Omental fat pad (tissue), 4 donors: ENCODE measurements around the gene NPHP1. TPM values are rescaled to one million over a fixed set of nuclear protein-coding genes. Genes with fewer than 3 reads are reported as not detected.
"Not testable (repeated sequence)": the region's sequence is repeated elsewhere in the genome, so short reads cannot be mapped to it uniquely, and the experiment has no call there.

Experiments
- ATAC-seq: fragments of 150-250 bp; one replicate; pipeline ENCODE4 v1.9.1; 2016; ENCODE audit warnings: mild to moderate bottlenecking, moderate library complexity; ENCODE audit not compliant: low FRiP score
- DNase-seq: peaks from one replicate; pipeline ENCODE4 v3.0.0-alpha.2; 2019; ENCODE audit warnings: low spot score
- small RNA-seq: library from RNA; depleted of rRNA; stranded (forward); fragments of <200 nt; gene quantifications from one replicate; pipeline ENCODE3, GENCODE V24; 2016
- total RNA-seq, 4 donors: library from RNA; depleted of rRNA; stranded (reverse); fragments of >200 nt; gene quantifications; one replicate each; pipeline ENCODE4 v1.1.0, GENCODE V29; 2016

The NPHP1 gene
- total RNA-seq, 4 donors from 2014 or later: 2.4 to 7.4 (median 3.7) TPM

- not testable (repeated sequence) for ATAC-seq, DNase-seq
Measured at GRCh38 chr2:110083757-110084156, 121.1 kb downstream of the NPHP1 start.

- not testable (repeated sequence) for DNase-seq
- ATAC-seq: peak; percentile 27
Measured at GRCh38 chr2:110083162-110083561, 121.7 kb downstream of the NPHP1 start.

GRCh38 chr2:110078104-110078503 is 126.7 kb downstream of the NPHP1 start:
- DNase-seq, ATAC-seq: not testable (repeated sequence)

- not testable (repeated sequence) for DNase-seq, ATAC-seq
Measured at GRCh38 chr2:110075896-110076295, 128.9 kb downstream of the NPHP1 start.

Small RNAs within 50 kb of the gene (small RNA-seq; reads per million reads assigned to genes)
- gene MIR4436B1: not detected

Other genes with a start within 250 kb of the NPHP1 start
- 10 to 100 TPM in 3 of 4 donors, 1 to 10 TPM in 1; 6.7 to 38.5 (median 17.1) TPM for gene MALL, start 89.2 kb downstream of the NPHP1 start, total RNA-seq
- gene MTLN, start 7.5 kb upstream of the NPHP1 start, total RNA-seq: 100 to 1,000 TPM in 2 of 4 donors, 10 to 100 TPM in 2; 60.9 to 135 (median 88.3) TPM